Inflammatory macrophage treated with lipopolysaccharide for 4 hours (primary cell): ENCODE results near the gene LIFR.

Source experiments
- DNase-seq: peaks from one replicate; pipeline ENCODE4 v3.0.0-alpha.2; 2020

The LIFR gene

GRCh38 chr5:38433160-38433861 is 123.1 kb downstream of the LIFR start:
- no peak for DNase-seq

GRCh38 chr5:38431242-38431853 is 125.1 kb downstream of the LIFR start:
- DNase-seq, result no peak

- DNase-seq, result no peak
Measured at GRCh38 chr5:38426986-38427950, 129.2 kb downstream of the LIFR start.

GRCh38 chr5:38426490-38426889 is 130.0 kb downstream of the LIFR start:
- DNase-seq, result no peak
